ENCODE data around the gene OR5AN1. TPM values are rescaled to one million over a fixed set of nuclear protein-coding genes. Genes with fewer than 3 reads are reported as not detected.

OR5AN1 gene
- total and polyA plus RNA-seq, 5 donors, result not detected

Other genes starting within 250 kb of the OR5AN1 start
- gene FAM111A, start 216.0 kb upstream of the OR5AN1 start, total RNA-seq, result 10 to 100 TPM in 3 of 4 donors, 1 to 10 TPM in 1; 9.1 to 12.2 (median 10.5) TPM
- gene FAM111A, start 216.0 kb upstream of the OR5AN1 start, polyA plus RNA-seq, result 7.0 TPM
- gene DTX4, start 186.8 kb upstream of the OR5AN1 start, total RNA-seq, result 1 to 10 TPM; 1.6 to 3.4 (median 1.7) TPM
- 0.70 TPM for gene DTX4, start 186.8 kb upstream of the OR5AN1 start, polyA plus RNA-seq
- gene MPEG1, start 146.0 kb upstream of the OR5AN1 start, total RNA-seq, result 10 to 100 TPM; 13.5 to 20.9 (median 18.9) TPM
- gene MPEG1, start 146.0 kb upstream of the OR5AN1 start, polyA plus RNA-seq, result 1.9 TPM
- not detected for gene OR5A2, start 67.5 kb downstream of the OR5AN1 start, total RNA-seq
- gene OR5A2, start 67.5 kb downstream of the OR5AN1 start, polyA plus RNA-seq, result not detected
- gene OR5A1, start 77.6 kb downstream of the OR5AN1 start, total RNA-seq, result not detected
- not detected for gene OR5A1, start 77.6 kb downstream of the OR5AN1 start, polyA plus RNA-seq
- gene OR4D6, start 98.1 kb downstream of the OR5AN1 start, total RNA-seq, result not detected
- not detected for gene OR4D6, start 98.1 kb downstream of the OR5AN1 start, polyA plus RNA-seq
- gene OR4D10, start 114.4 kb downstream of the OR5AN1 start, total RNA-seq, result not detected
- not detected for gene OR4D10, start 114.4 kb downstream of the OR5AN1 start, polyA plus RNA-seq
- not detected for gene OR4D11, start 144.7 kb downstream of the OR5AN1 start, total RNA-seq
- not detected for gene OR4D11, start 144.7 kb downstream of the OR5AN1 start, polyA plus RNA-seq
- not detected for gene OR4D9, start 152.6 kb downstream of the OR5AN1 start, total RNA-seq
- not detected for gene OR4D9, start 152.6 kb downstream of the OR5AN1 start, polyA plus RNA-seq